ENCODE measurements around the gene ZFP1. TPM values are rescaled to one million over a fixed set of nuclear protein-coding genes. Genes with fewer than 3 reads are reported as not detected.
A peak's percentile ranks its signal among the peaks of the same experiment; 100 is the strongest.

The ZFP1 gene
- total and polyA plus RNA-seq, 2 experiments from 2014 or later: 6.8 to 7.8 TPM

GRCh38 chr16:75108792-75109731 is 39.3 kb upstream of the ZFP1 start:
- 68 to 69% methylated on average over 27 of the region's 27 CpGs for WGBS, 2 experiments (ENCODE audit: low coverage in 1 of 2, low lambda C conversion rate in 2 of 2, missing lambda C conversion rate in 2 of 2)
- H3K4me1 ChIP-seq (ENCODE audit: insufficient read depth): peaks cover 30% of the 10 kb centered on the region
- in situ Hi-C loops (cut with MboI): loop anchor here (5.0 kb wide), 1 partner anchor 107 kb away; no protein-coding TSS in a partner anchor

GRCh38 chr16:75109732-75110243 is 38.5 kb upstream of the ZFP1 start:
- no peak for DNase-seq
- TF ChIP-seq EZH2phosphoT487 (IDR thresholded peaks at IDR 0.05; ENCODE audit: insufficient read depth, low read depth) (no peak), EZH2 (IDR thresholded peaks at IDR 0.05; ENCODE audit: insufficient read depth, poor library complexity, severe bottlenecking) (no peak)
- Histone ChIP-seq H3K9me3 (ENCODE audit: low read depth) (no peaks in the 10 kb centered on the region), H3K9me2 (ENCODE audit: insufficient read depth) (no peaks in the 10 kb centered on the region), H3K4me1 (ENCODE audit: insufficient read depth) (peaks cover 30% of the 10 kb centered on the region), H3K9ac (peak overlapping the region; percentile 50), H3K79me2 (ENCODE audit: insufficient read depth) (no peaks in the 10 kb centered on the region), H3K4me2 (ENCODE audit: unreplicated experiment) (peak overlapping the region; percentile 83), H3K36me3 (ENCODE audit: low read depth) (no peaks in the 10 kb centered on the region), H2AFZ (no peak overlapping the region), H3K27ac (peak overlapping the region; percentile 61; the same call in 1 of the 2 replicates), H3K27me3 (replicated peaks; ENCODE audit: insufficient read depth) (no peaks in the 10 kb centered on the region), H3F3A (ENCODE audit: insufficient read depth) (peaks cover 17% of the 10 kb centered on the region), H3K4me3 (no peak overlapping the region), H4K20me1 (ENCODE audit: insufficient read depth) (no peaks in the 10 kb centered on the region)
- in situ Hi-C loops (cut with MboI): loop anchor here (5.0 kb wide), 1 partner anchor 107 kb away; no protein-coding TSS in a partner anchor
- 83% methylated on average over 10 of the region's 10 CpGs for WGBS, 2 experiments (ENCODE audit: low coverage in 1 of 2, low lambda C conversion rate in 2 of 2, missing lambda C conversion rate in 2 of 2)

More at GRCh38 chr16:75108792-75109731, 39.3 kb upstream of the ZFP1 start:
- no peaks in the 10 kb centered on the region for H3K36me3 ChIP-seq (ENCODE audit: low read depth)
- H3K4me3 ChIP-seq: no peak overlapping the region
- peak overlapping the region; percentile 39 for H3K27ac ChIP-seq
- H2AFZ ChIP-seq: peak overlapping the region; percentile 53
- H3K9me3 ChIP-seq (ENCODE audit: low read depth): no peaks in the 10 kb centered on the region
- H3K9me2 ChIP-seq (ENCODE audit: insufficient read depth): no peaks in the 10 kb centered on the region
- H4K20me1 ChIP-seq (ENCODE audit: insufficient read depth): no peaks in the 10 kb centered on the region
- H3K27me3 ChIP-seq (replicated peaks; ENCODE audit: insufficient read depth): no peaks in the 10 kb centered on the region
- H3K9ac ChIP-seq: 0 out of 2 replicates have a peak overlapping the region, but pooled peaks have one; percentile 11
- no peak for TF ChIP-seq EZH2phosphoT487 (IDR thresholded peaks at IDR 0.05; ENCODE audit: insufficient read depth, low read depth)
- TF ChIP-seq EZH2 (IDR thresholded peaks at IDR 0.05; ENCODE audit: insufficient read depth, poor library complexity, severe bottlenecking): no peak
- peak; percentile 94 for DNase-seq
- peaks cover 17% of the 10 kb centered on the region for H3F3A ChIP-seq (ENCODE audit: insufficient read depth)
- H3K4me2 ChIP-seq (ENCODE audit: unreplicated experiment): peak overlapping the region; percentile 6
- H3K79me2 ChIP-seq (ENCODE audit: insufficient read depth): no peaks in the 10 kb centered on the region

GRCh38 chr16:75110637-75111513 is 37.4 kb upstream of the ZFP1 start:
- no peaks in the 10 kb centered on the region for H3K79me2 ChIP-seq (ENCODE audit: insufficient read depth)
- H3K36me3 ChIP-seq (ENCODE audit: low read depth): no peaks in the 10 kb centered on the region
- WGBS, 2 experiments (ENCODE audit: low coverage in 1 of 2, low lambda C conversion rate in 2 of 2, missing lambda C conversion rate in 2 of 2): 2 to 3% methylated on average over 28 of the region's 28 CpGs
- in situ Hi-C loops (cut with MboI): no loop called here
- H3F3A ChIP-seq (ENCODE audit: insufficient read depth): peaks cover 17% of the 10 kb centered on the region
- H3K27me3 ChIP-seq (replicated peaks; ENCODE audit: insufficient read depth): no peaks in the 10 kb centered on the region
- peak; percentile 97 for DNase-seq
- H3K9me2 ChIP-seq (ENCODE audit: insufficient read depth): no peaks in the 10 kb centered on the region
- H4K20me1 ChIP-seq (ENCODE audit: insufficient read depth): no peaks in the 10 kb centered on the region
- H3K27ac ChIP-seq: peak overlapping the region; percentile 61
- TF ChIP-seq EZH2phosphoT487 (IDR thresholded peaks at IDR 0.05; ENCODE audit: insufficient read depth, low read depth) (no peak), EZH2 (IDR thresholded peaks at IDR 0.05; ENCODE audit: insufficient read depth, poor library complexity, severe bottlenecking) (no peak)
- no peaks in the 10 kb centered on the region for H3K9me3 ChIP-seq (ENCODE audit: low read depth)
- peak overlapping the region; percentile 83 for H3K4me2 ChIP-seq (ENCODE audit: unreplicated experiment)
- peak overlapping the region; percentile 50 for H3K9ac ChIP-seq
- peak overlapping the region; percentile 60 for H3K4me3 ChIP-seq
- H2AFZ ChIP-seq: peak overlapping the region; percentile 66
- H3K4me1 ChIP-seq (ENCODE audit: insufficient read depth): peaks cover 30% of the 10 kb centered on the region

- Histone ChIP-seq H3K79me2 (ENCODE audit: insufficient read depth) (no peaks in the 10 kb centered on the region), H3F3A (ENCODE audit: insufficient read depth) (peaks cover 17% of the 10 kb centered on the region), H3K4me1 (ENCODE audit: insufficient read depth) (peaks cover 27% of the 10 kb centered on the region), H4K20me1 (ENCODE audit: insufficient read depth) (no peaks in the 10 kb centered on the region), H3K36me3 (ENCODE audit: low read depth) (no peaks in the 10 kb centered on the region), H3K9me2 (ENCODE audit: insufficient read depth) (no peaks in the 10 kb centered on the region), H3K27me3 (replicated peaks; ENCODE audit: insufficient read depth) (no peaks in the 10 kb centered on the region), H3K9me3 (ENCODE audit: low read depth) (no peaks in the 10 kb centered on the region), H3K4me3 (no peak overlapping the region; the same call in 1 of the 2 replicates), H3K27ac (no peak overlapping the region), H3K9ac (peak overlapping the region; percentile 50), H3K4me2 (ENCODE audit: unreplicated experiment) (no peak overlapping the region), H2AFZ (peak overlapping the region; percentile 66)
- 26 to 28% methylated on average over 7 of the region's 7 CpGs for WGBS, 2 experiments (ENCODE audit: low coverage in 1 of 2, low lambda C conversion rate in 2 of 2, missing lambda C conversion rate in 2 of 2)
- DNase-seq: no peak
- in situ Hi-C loops (cut with MboI): no loop called here
- TF ChIP-seq EZH2 (IDR thresholded peaks at IDR 0.05; ENCODE audit: insufficient read depth, poor library complexity, severe bottlenecking) (no peak), EZH2phosphoT487 (IDR thresholded peaks at IDR 0.05; ENCODE audit: insufficient read depth, low read depth) (no peak)
Observed at GRCh38 chr16:75111514-75111940, 36.8 kb upstream of the ZFP1 start.
